B cell (primary cell): ENCODE data around the gene STOX2.

ENCODE experiments used
- EZH2 ChIP-seq: IDR thresholded peaks from 2 replicates; pipeline ENCODE4 v1.6.1; 2012; ENCODE audit warnings: borderline replicate concordance, low read depth, mild to moderate bottlenecking, moderate library complexity, low read length; ENCODE audit not compliant: insufficient read depth, poor library complexity, severe bottlenecking
- TF ChIP-seq, protein P1 (sequence below): fragments of 200-600 bp; IDR thresholded peaks from one replicate; pipeline ENCODE4 v1.8.0; 2022; ENCODE audit warnings: antibody characterized with exemption, mild to moderate bottlenecking

DNA sequence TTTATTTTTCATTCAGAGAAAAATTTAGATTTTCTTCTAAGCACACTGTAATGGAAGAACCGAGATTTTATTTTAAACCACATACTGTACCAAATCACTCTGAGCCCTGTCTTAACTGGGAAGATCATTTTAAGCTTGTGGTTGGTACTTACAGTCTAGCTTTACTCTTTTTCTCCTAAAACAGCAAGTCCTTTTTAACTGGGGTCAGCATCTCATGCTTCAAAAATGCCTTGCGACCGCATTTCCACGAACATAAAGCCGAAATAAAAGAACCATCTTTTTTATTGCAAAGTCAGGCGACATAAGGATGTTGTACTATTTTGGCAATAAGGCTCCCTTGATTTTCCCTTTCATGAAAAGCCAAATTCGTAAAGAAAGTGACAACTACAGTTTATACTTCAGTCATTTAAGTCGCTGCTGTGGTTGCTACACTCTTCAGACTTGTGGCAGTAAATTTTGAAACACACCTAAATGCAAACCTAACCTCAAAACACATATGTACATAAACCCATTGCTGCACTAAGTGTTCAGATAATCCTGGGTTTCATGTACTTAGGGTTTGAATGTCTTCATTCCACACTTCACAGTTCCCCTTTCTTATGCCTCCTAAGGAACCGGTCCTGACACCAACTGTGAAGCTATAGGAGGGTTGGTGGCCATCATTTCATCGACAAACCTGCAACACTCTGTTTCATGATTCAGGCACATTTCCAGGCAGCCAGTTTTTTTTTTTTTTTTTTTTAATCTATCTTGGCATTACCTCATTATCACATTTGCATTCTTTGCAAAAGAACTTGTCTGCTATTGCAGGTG is 3.0 kb downstream of the STOX2 start:
- TF ChIP-seq, protein P1, sequence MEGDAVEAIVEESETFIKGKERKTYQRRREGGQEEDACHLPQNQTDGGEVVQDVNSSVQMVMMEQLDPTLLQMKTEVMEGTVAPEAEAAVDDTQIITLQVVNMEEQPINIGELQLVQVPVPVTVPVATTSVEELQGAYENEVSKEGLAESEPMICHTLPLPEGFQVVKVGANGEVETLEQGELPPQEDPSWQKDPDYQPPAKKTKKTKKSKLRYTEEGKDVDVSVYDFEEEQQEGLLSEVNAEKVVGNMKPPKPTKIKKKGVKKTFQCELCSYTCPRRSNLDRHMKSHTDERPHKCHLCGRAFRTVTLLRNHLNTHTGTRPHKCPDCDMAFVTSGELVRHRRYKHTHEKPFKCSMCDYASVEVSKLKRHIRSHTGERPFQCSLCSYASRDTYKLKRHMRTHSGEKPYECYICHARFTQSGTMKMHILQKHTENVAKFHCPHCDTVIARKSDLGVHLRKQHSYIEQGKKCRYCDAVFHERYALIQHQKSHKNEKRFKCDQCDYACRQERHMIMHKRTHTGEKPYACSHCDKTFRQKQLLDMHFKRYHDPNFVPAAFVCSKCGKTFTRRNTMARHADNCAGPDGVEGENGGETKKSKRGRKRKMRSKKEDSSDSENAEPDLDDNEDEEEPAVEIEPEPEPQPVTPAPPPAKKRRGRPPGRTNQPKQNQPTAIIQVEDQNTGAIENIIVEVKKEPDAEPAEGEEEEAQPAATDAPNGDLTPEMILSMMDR: no peak
- TF ChIP-seq EZH2: no peak
